ENCODE results near the gene CELSR2.

The CELSR2 gene

GRCh38 chr1:109246141-109246551, 3.2 kb upstream of the CELSR2 start:
- peaks cover 7% of the 10 kb centered on the region for H3K36me3 ChIP-seq
- H3K4me3 ChIP-seq (ENCODE audit: low read depth, low read length) = no peak overlapping the region
- no peaks in the 10 kb centered on the region for H3K27me3 ChIP-seq (ENCODE audit: insufficient read depth, low read depth, severe bottlenecking)
- H3K27ac ChIP-seq = no peak overlapping the region
- peaks cover 9% of the 10 kb centered on the region for H3K9me3 ChIP-seq (ENCODE audit: severe bottlenecking)
- TF ChIP-seq CTCF (IDR thresholded peaks at IDR 0.05; ENCODE audit: low read depth, low read length) = no peak
- no peak for DNase-seq

GRCh38 chr1:109247401-109248365, 1.7 kb upstream of the CELSR2 start:
- Histone ChIP-seq H3K27ac (no peak overlapping the region), H3K9me3 (ENCODE audit: severe bottlenecking) (peaks cover 10% of the 10 kb centered on the region), H3K4me3 (ENCODE audit: low read depth, low read length) (no peak overlapping the region), H3K36me3 (peaks cover 22% of the 10 kb centered on the region), H3K27me3 (ENCODE audit: insufficient read depth, low read depth, severe bottlenecking) (no peaks in the 10 kb centered on the region)
- no peak for TF ChIP-seq CTCF (IDR thresholded peaks at IDR 0.05; ENCODE audit: low read depth, low read length)
- no peak for DNase-seq

GRCh38 chr1:109248444-109248796, 919 bp upstream of the CELSR2 start:
- no peak for TF ChIP-seq CTCF (IDR thresholded peaks at IDR 0.05; ENCODE audit: low read depth, low read length)
- DNase-seq = no peak
- no peak overlapping the region for H3K27ac ChIP-seq
- peaks cover 28% of the 10 kb centered on the region for H3K36me3 ChIP-seq
- H3K9me3 ChIP-seq (ENCODE audit: severe bottlenecking) = peaks cover 10% of the 10 kb centered on the region
- no peak overlapping the region for H3K4me3 ChIP-seq (ENCODE audit: low read depth, low read length)
- H3K27me3 ChIP-seq (ENCODE audit: insufficient read depth, low read depth, severe bottlenecking) = no peaks in the 10 kb centered on the region

- Histone ChIP-seq H3K4me3 (ENCODE audit: low read depth, low read length) (peak overlapping the region; percentile 42), H3K27me3 (ENCODE audit: insufficient read depth, low read depth, severe bottlenecking) (no peaks in the 10 kb centered on the region), H3K36me3 (peaks cover 39% of the 10 kb centered on the region), H3K9me3 (ENCODE audit: severe bottlenecking) (peaks cover 10% of the 10 kb centered on the region), H3K27ac (no peak overlapping the region)
- no peak for DNase-seq
- TF ChIP-seq CTCF (IDR thresholded peaks at IDR 0.05; ENCODE audit: low read depth, low read length) = no peak
Measured at GRCh38 chr1:109249654-109250401, 489 bp downstream of the CELSR2 start.

- peaks cover 39% of the 10 kb centered on the region for H3K36me3 ChIP-seq
- H3K27me3 ChIP-seq (ENCODE audit: insufficient read depth, low read depth, severe bottlenecking) = no peaks in the 10 kb centered on the region
- H3K4me3 ChIP-seq (ENCODE audit: low read depth, low read length) = peak overlapping the region; percentile 42
- H3K27ac ChIP-seq = no peak overlapping the region
- DNase-seq = no peak
- TF ChIP-seq CTCF (IDR thresholded peaks at IDR 0.05; ENCODE audit: low read depth, low read length) = no peak
- peaks cover 10% of the 10 kb centered on the region for H3K9me3 ChIP-seq (ENCODE audit: severe bottlenecking)
Measured at GRCh38 chr1:109250454-109251276, 1.3 kb downstream of the CELSR2 start.
